GM19467 (cell line): ENCODE results near the gene CHML.
A peak's percentile ranks its signal among the peaks of the same experiment; 100 is the strongest.

ENCODE experiments used
- ATAC-seq: cut with Tn5 transposase; IDR thresholded peaks from one replicate; pipeline ENCODE4 v1.9.1; 2021; ENCODE audit warnings: mild to moderate bottlenecking, moderate library complexity; ENCODE audit not compliant: unreplicated experiment

Gene CHML

DNA sequence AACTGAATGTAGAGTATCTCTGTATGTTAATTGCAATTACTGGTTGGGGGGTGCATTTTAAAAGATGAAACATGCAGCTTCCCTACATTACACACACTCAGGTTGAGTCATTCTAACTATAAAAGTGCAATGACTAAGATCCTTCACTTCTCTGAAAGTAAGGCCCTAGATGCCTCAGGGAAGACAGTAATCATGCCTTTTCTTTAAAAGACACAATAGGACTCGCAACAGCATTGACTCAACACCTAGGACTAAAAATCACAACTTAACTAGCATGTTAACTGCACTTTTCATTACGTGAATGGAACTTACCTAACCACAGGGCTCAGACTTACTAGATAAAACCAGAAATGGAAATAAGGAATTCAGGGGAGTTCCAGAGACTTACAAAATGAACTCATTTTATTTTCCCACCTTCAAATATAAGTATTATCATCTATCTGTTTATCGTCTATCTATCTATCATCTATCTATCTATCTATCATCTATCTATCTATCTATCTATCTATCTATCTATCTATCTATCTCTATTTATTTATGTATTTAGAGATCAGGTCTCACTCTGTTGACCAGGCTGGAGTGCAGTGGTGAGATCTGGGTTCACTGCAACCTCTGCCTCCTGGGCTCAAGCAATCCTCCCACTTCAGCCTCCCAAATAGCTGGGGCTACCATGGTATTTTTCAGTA is 47.8 kb downstream of the CHML start:
- peak; percentile 42 for ATAC-seq

DNA sequence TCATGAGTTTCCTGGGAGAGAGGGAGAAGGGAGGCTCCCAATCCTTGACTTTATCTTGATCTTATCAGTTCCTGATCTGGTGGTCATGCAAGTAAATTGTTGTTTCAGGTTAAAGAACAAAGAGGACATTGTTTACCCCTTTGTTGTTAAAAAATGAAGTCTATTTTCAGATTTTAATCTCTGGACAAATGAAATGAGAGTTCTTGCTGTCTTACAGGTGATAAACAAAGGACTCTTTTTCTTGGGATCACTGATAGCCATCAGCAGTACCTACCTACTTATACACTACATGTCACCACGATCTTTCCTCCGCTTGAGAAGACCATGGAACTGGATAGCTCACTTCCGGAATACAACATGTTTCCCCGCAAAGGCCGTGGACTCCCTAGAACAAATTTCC is 48.4 kb downstream of the CHML start:
- no peak for ATAC-seq

DNA sequence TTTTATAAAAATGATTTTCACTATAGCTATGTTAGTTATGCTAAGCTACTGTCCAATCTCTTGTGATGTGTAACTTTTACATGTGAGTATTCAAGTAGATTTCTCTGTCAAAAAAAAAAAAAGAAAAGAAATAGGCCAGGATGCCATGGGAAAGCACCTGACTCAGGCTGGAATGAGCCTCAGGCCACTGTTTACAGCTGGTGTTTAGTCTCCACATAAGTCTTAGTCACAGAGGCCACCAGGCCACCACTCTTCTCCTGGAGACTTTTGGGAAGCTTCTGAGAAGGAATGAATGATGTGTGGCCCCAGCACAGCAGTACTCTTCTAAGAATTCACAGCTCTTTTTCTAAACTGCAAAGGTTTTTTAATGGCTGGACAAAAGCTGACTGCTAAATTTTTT is 48.9 kb downstream of the CHML start:
- no peak for ATAC-seq

- ATAC-seq, result no peak
Observed at GRCh38 chr1:241590719-241591118, 49.5 kb downstream of the CHML start.
